ENCODE measurements around the gene DNAL4.
A peak's percentile ranks its signal among the peaks of the same experiment; 100 is the strongest.

DNA sequence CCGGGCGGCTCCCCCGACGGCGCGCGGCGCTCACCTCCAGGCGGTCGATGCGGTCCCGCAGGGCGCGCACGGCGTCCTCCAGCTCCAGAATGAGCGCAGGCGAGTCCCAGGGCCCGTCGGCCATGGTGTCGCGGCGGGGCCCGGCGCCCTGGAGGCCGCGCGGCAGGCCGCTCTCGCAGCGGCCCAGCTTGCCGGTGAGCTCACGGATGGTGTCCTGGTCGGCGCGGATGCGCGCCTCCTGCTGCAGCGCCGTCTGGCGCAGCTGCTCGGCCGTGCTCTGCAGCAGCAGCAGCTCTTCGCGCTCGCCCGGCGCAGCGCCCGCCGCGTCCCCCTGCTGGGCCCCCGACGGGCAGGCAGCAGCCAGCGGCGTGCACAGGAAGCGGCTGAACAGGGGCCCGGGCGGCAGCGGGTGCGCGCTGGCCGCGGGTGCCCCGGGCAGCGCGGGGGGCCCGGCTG lies 49.3 kb upstream of the DNAL4 start:
- peak in 1 of 4 donors; percentile 7 for TF ChIP-seq POLR2AphosphoS5 (IDR thresholded peaks at IDR 0.05)
- TF ChIP-seq, protein P1, sequence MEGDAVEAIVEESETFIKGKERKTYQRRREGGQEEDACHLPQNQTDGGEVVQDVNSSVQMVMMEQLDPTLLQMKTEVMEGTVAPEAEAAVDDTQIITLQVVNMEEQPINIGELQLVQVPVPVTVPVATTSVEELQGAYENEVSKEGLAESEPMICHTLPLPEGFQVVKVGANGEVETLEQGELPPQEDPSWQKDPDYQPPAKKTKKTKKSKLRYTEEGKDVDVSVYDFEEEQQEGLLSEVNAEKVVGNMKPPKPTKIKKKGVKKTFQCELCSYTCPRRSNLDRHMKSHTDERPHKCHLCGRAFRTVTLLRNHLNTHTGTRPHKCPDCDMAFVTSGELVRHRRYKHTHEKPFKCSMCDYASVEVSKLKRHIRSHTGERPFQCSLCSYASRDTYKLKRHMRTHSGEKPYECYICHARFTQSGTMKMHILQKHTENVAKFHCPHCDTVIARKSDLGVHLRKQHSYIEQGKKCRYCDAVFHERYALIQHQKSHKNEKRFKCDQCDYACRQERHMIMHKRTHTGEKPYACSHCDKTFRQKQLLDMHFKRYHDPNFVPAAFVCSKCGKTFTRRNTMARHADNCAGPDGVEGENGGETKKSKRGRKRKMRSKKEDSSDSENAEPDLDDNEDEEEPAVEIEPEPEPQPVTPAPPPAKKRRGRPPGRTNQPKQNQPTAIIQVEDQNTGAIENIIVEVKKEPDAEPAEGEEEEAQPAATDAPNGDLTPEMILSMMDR (IDR thresholded peaks at IDR 0.05) = peak in 1 of 4 experiments; percentile 42

All from sigmoid colon (tissue), 4 donors.